Pancreas (tissue), 10 donors: ENCODE data around the gene ASCC2. TPM values are rescaled to one million over a fixed set of nuclear protein-coding genes. Genes with fewer than 3 reads are reported as not detected.

Source experiments
- ATAC-seq, 4 donors: fragments of 200-7000 bp; cut with Tn5 transposase; one replicate each; pipeline versions ENCODE4 v1.8.0 to v1.9.1; 2020; ENCODE audit warnings: mild to moderate bottlenecking in 4 of 4, moderate library complexity in 4 of 4
- DNase-seq, 6 donors: peaks; one replicate each; pipeline ENCODE4 v3.0.0-alpha.2; 2020
- FAIRE-seq: peaks from 2 replicates; lab custom pipeline; 2012; peaks lifted over from hg19 to GRCh38; lab: Jason Lieb, UNC
- H3K27ac ChIP-seq, 4 donors: fragments of 200-600 bp; sonication (generic); 1 replicate in 3 of 4; 2 replicates in 1 of 4; pipeline versions ENCODE4 v1.5.0 to v1.8.0; 2020
- H3K27me3 ChIP-seq, 4 donors: fragments of 200-600 bp; one replicate each; pipeline ENCODE4 v1.8.0; 2021
- H3K36me3 ChIP-seq, 3 donors: fragments of 200-600 bp; sonication (generic) in 1 of 3; one replicate each; pipeline versions ENCODE4 v1.5.0 to v1.8.0; 2020 to 2021
- H3K4me1 ChIP-seq, 3 donors: fragments of 200-600 bp; one replicate each; pipeline ENCODE4 v1.8.0; 2021
- H3K4me3 ChIP-seq, 4 donors: fragments of 200-600 bp; sonication (generic) in 2 of 4; one replicate each; pipeline versions ENCODE4 v1.5.0 to v1.8.0; 2020 to 2021
- H3K9me3 ChIP-seq, 4 donors: fragments of 200-600 bp; one replicate each; pipeline ENCODE4 v1.8.0; 2021
- CTCF ChIP-seq, 4 donors: fragments of 200-600 bp; sonication (generic) in 3 of 4; IDR thresholded peaks; one replicate each; pipeline versions ENCODE4 v1.5.0 to v1.8.0; 2021; ENCODE audit warnings: antibody characterized with exemption in 4 of 4
- WGBS, 2 donors: extraction: QIAGEN DNeasy Blood & Tissue Kit; methylation state at CpG; one replicate each; pipeline ENCODE4 v1.1.7; 2013; 5-methylcytosine and 5-hydroxymethylcytosine counted together
- intact Hi-C, 3 donors: fragments of 100-400 bp; cut with DNase I; formaldehyde crosslinking; loops; one replicate each; pipeline versions ENCODE4 v1.11.1 to v1.14.2; 2022
- polyA plus RNA-seq, 2 donors: library from polyadenylated mRNA; stranded (reverse); fragments of 200-250 nt; gene quantifications; one replicate each; pipeline ENCODE4 v1.2.3, GENCODE V29; 2013
- total RNA-seq, 6 donors: library from RNA; stranded (reverse); fragmentation: NEBNext Ultra II Directional in 4 of 6; extraction: Animal tissue kit (Norgen Biotek cat#: 25700) in 4 of 6; gene quantifications; one replicate each; pipeline versions ENCODE4 v1.2.1 to v1.2.4, GENCODE V29; 2021 to 2023
- donor health status: healthy with polysubstance abuse.
- donor health status: DM: no; HTN: no; CAD: no; lungs with moderate emphysema.
- donor health status: DM: no; HTN: no; CAD: no.
- donor health status: control.
- donor health status: control.
- donor health status: Bipolar disorder and iron deficiency.
- donor health status: DM: yes; HTN: yes; CAD: no.
- donor health status: DM: no; HTN: no; CAD: no.
- donor health status: DM: no; HTN: no; CAD: no.
- donor health status: DM: yes; HTN: yes; CAD: no.

Gene ASCC2
- total and polyA plus RNA-seq, 8 donors: 26.4 to 66.6 (median 31.1) TPM

GRCh38 chr22:29883775-29884097 is 45.7 kb upstream of the ASCC2 start:
- Histone ChIP-seq H3K36me3 (no peaks in the 10 kb centered on the region), H3K9me3 (no peaks in the 10 kb centered on the region), H3K27ac (peak overlapping the region; percentile 91 to 99 (median 95)), H3K4me1 (peaks cover 10 to 43% (median 26%) of the 10 kb centered on the region in 3 donors), H3K4me3 (peak overlapping the region; percentile 81 to 96 (median 94)), H3K27me3 (no peaks in the 10 kb centered on the region)
- DNase-seq: no peak
- TF ChIP-seq CTCF (IDR thresholded peaks at IDR 0.05): no peak
- 0% methylated on average over 14 of the region's 14 CpGs for WGBS, 2 donors
- intact Hi-C loops: no loop called here
- FAIRE-seq: no peak
- ATAC-seq: peak in 1 of 4 donors; percentile 16

GRCh38 chr22:29883045-29883774 is 45.1 kb upstream of the ASCC2 start, which contains the start of gene MTMR3:
TSS of gene MTMR3 (plus strand) at chr22:29883174. CDS start at chr22:29971060, 87,886 bp downstream.
- FAIRE-seq (no peak), ATAC-seq (peak; percentile 90 to 94 (median 90)), DNase-seq (peak; percentile 88 to 99 (median 96))
- Histone ChIP-seq H3K4me1 (peaks cover 10 to 43% (median 25%) of the 10 kb centered on the region in 3 donors), H3K9me3 (no peaks in the 10 kb centered on the region), H3K36me3 (no peaks in the 10 kb centered on the region), H3K27ac (peak within 1 kb of the TSS; percentile 91 to 99 (median 95)), H3K4me3 (peak within 1 kb of the TSS; percentile 81 to 96 (median 94)), H3K27me3 (no peaks in the 10 kb centered on the region)
- intact Hi-C loops: no loop called here
- TF ChIP-seq CTCF (IDR thresholded peaks at IDR 0.05): no peak
- WGBS, 2 donors: 1% methylated on average over 68 to 82 of the region's 82 CpGs

- no peaks in the 10 kb centered on the region for H3K36me3 ChIP-seq
- intact Hi-C loops: no loop called here
- no peak for FAIRE-seq
- H3K4me3 ChIP-seq: peak overlapping the region in 2 of 4 donors; percentile 91 to 96
- H3K9me3 ChIP-seq: no peaks in the 10 kb centered on the region
- H3K4me1 ChIP-seq: peaks cover 8 to 38% (median 20%) of the 10 kb centered on the region in 3 donors
- no peak for ATAC-seq
- WGBS, 2 donors: 0 to 1% methylated on average over 5 of the region's 5 CpGs
- no peaks in the 10 kb centered on the region for H3K27me3 ChIP-seq
- TF ChIP-seq CTCF (IDR thresholded peaks at IDR 0.05): no peak
- peak overlapping the region in 2 of 4 donors; percentile 94 to 99 for H3K27ac ChIP-seq
- no peak for DNase-seq
Measured at GRCh38 chr22:29882716-29883044, 44.6 kb upstream of the ASCC2 start.

- ATAC-seq: no peak
- no peak for FAIRE-seq
- TF ChIP-seq CTCF (IDR thresholded peaks at IDR 0.05): no peak
- H3K27me3 ChIP-seq: no peaks in the 10 kb centered on the region
- WGBS, 2 donors: 89 to 90% methylated on average over 5 of the region's 5 CpGs
- DNase-seq: no peak
- H3K4me3 ChIP-seq: no peak overlapping the region
- H3K36me3 ChIP-seq: no peaks in the 10 kb centered on the region
- H3K4me1 ChIP-seq: peaks cover 0 to 11% (median 0%) of the 10 kb centered on the region in 3 donors
- intact Hi-C loops: no loop called here
- no peak overlapping the region for H3K27ac ChIP-seq
- H3K9me3 ChIP-seq: no peaks in the 10 kb centered on the region
Measured at GRCh38 chr22:29879753-29880152, 41.7 kb upstream of the ASCC2 start.

GRCh38 chr22:29877620-29878019 is 39.5 kb upstream of the ASCC2 start:
- intact Hi-C loops: no loop called here
- FAIRE-seq: no peak
- WGBS, 2 donors: 69 to 77% methylated on average over 2 of the region's 2 CpGs

More at GRCh38 chr22:29877620-29878019, 39.5 kb upstream of the ASCC2 start:
- H3K27me3 ChIP-seq: no peaks in the 10 kb centered on the region
- TF ChIP-seq CTCF (IDR thresholded peaks at IDR 0.05): no peak
- H3K4me3 ChIP-seq: no peak overlapping the region
- no peaks in the 10 kb centered on the region for H3K36me3 ChIP-seq
- H3K4me1 ChIP-seq: peaks cover 0 to 2% (median 0%) of the 10 kb centered on the region in 3 donors
- no peaks in the 10 kb centered on the region for H3K9me3 ChIP-seq
- H3K27ac ChIP-seq: no peak overlapping the region
- no peak for DNase-seq
- ATAC-seq: no peak
